ENCODE results near the gene TERB2. TPM values are rescaled to one million over a fixed set of nuclear protein-coding genes. Genes with fewer than 3 reads are reported as not detected.
"Not testable (repeated sequence)": the region's sequence is repeated elsewhere in the genome, so short reads cannot be mapped to it uniquely, and the experiment has no call there.

The TERB2 gene
- not detected in 2 replicates for total RNA-seq
- long read RNA-seq: 0 reads

GRCh38 chr15:44956388-44956787, at the start of gene TERB2:
TERB2 (plus strand) TSS chr15:44956687; CDS start chr15:44956719, 32 bp downstream.
- no peak for DNase-seq (ENCODE audit: extremely low spot score, unreplicated experiment)
- no peaks in the 10 kb centered on the region for H3K9me3 Mint-ChIP-seq (ENCODE audit: unreplicated experiment)
- H3K4me3 Mint-ChIP-seq (ENCODE audit: unreplicated experiment): no peak within 1 kb of the TSS
- no peaks in the 10 kb centered on the region for H3K36me3 Mint-ChIP-seq (ENCODE audit: unreplicated experiment)
- H3K27ac Mint-ChIP-seq (ENCODE audit: unreplicated experiment): no peak within 1 kb of the TSS
- H3K4me1 Mint-ChIP-seq (ENCODE audit: unreplicated experiment): no peaks in the 10 kb centered on the region
- peaks cover 13% of the 10 kb centered on the region for H3K27me3 Mint-ChIP-seq (ENCODE audit: unreplicated experiment)
- TF ChIP-seq CTCF (IDR thresholded peaks at IDR 0.05): no peak

- Mint-ChIP-seq H3K4me1 (ENCODE audit: unreplicated experiment) (no peaks in the 10 kb centered on the region), H3K36me3 (ENCODE audit: unreplicated experiment) (no peaks in the 10 kb centered on the region), H3K4me3 (ENCODE audit: unreplicated experiment) (no peak overlapping the region), H3K27me3 (ENCODE audit: unreplicated experiment) (peaks cover 12% of the 10 kb centered on the region), H3K27ac (ENCODE audit: unreplicated experiment) (no peak overlapping the region), H3K9me3 (ENCODE audit: unreplicated experiment) (no peaks in the 10 kb centered on the region)
- TF ChIP-seq CTCF (IDR thresholded peaks at IDR 0.05): no peak
- DNase-seq (ENCODE audit: extremely low spot score, unreplicated experiment): no peak
Observed at GRCh38 chr15:44909423-44909822, 47.1 kb upstream of the TERB2 start.

- no peak overlapping the region for H3K4me3 Mint-ChIP-seq (ENCODE audit: unreplicated experiment)
- no peaks in the 10 kb centered on the region for H3K36me3 Mint-ChIP-seq (ENCODE audit: unreplicated experiment)
- DNase-seq (ENCODE audit: extremely low spot score, unreplicated experiment): no peak
- no peaks in the 10 kb centered on the region for H3K9me3 Mint-ChIP-seq (ENCODE audit: unreplicated experiment)
- no peaks in the 10 kb centered on the region for H3K4me1 Mint-ChIP-seq (ENCODE audit: unreplicated experiment)
- no peak overlapping the region for H3K27ac Mint-ChIP-seq (ENCODE audit: unreplicated experiment)
- peaks cover 11% of the 10 kb centered on the region for H3K27me3 Mint-ChIP-seq (ENCODE audit: unreplicated experiment)
- TF ChIP-seq CTCF (IDR thresholded peaks at IDR 0.05): no peak
Observed at GRCh38 chr15:44910981-44911625, 45.4 kb upstream of the TERB2 start.

- not testable (repeated sequence) for H3K9me3 Mint-ChIP-seq (ENCODE audit: unreplicated experiment); H3K4me3 Mint-ChIP-seq (ENCODE audit: unreplicated experiment); H3K27ac Mint-ChIP-seq (ENCODE audit: unreplicated experiment); DNase-seq (ENCODE audit: extremely low spot score, unreplicated experiment); H3K4me1 Mint-ChIP-seq (ENCODE audit: unreplicated experiment); H3K36me3 Mint-ChIP-seq (ENCODE audit: unreplicated experiment)
- peaks cover 14% of the 10 kb centered on the region for H3K27me3 Mint-ChIP-seq (ENCODE audit: unreplicated experiment)
Observed at GRCh38 chr15:44912186-44912585, 44.3 kb upstream of the TERB2 start.

- not testable (repeated sequence) for H3K27ac Mint-ChIP-seq (ENCODE audit: unreplicated experiment); H3K4me1 Mint-ChIP-seq (ENCODE audit: unreplicated experiment); H3K36me3 Mint-ChIP-seq (ENCODE audit: unreplicated experiment); H3K4me3 Mint-ChIP-seq (ENCODE audit: unreplicated experiment); DNase-seq (ENCODE audit: extremely low spot score, unreplicated experiment); H3K9me3 Mint-ChIP-seq (ENCODE audit: unreplicated experiment)
- H3K27me3 Mint-ChIP-seq (ENCODE audit: unreplicated experiment): peaks cover 16% of the 10 kb centered on the region
Observed at GRCh38 chr15:44912974-44913448, 43.5 kb upstream of the TERB2 start.

GRCh38 chr15:44918136-44918535, 38.4 kb upstream of the TERB2 start:
- no peak overlapping the region for H3K27ac Mint-ChIP-seq (ENCODE audit: unreplicated experiment)
- DNase-seq (ENCODE audit: extremely low spot score, unreplicated experiment): no peak
- no peaks in the 10 kb centered on the region for H3K9me3 Mint-ChIP-seq (ENCODE audit: unreplicated experiment)
- peaks cover 15% of the 10 kb centered on the region for H3K27me3 Mint-ChIP-seq (ENCODE audit: unreplicated experiment)
- no peaks in the 10 kb centered on the region for H3K36me3 Mint-ChIP-seq (ENCODE audit: unreplicated experiment)
- TF ChIP-seq CTCF (IDR thresholded peaks at IDR 0.05): no peak
- no peaks in the 10 kb centered on the region for H3K4me1 Mint-ChIP-seq (ENCODE audit: unreplicated experiment)
- no peak overlapping the region for H3K4me3 Mint-ChIP-seq (ENCODE audit: unreplicated experiment)

- not testable (repeated sequence) for H3K9me3 Mint-ChIP-seq (ENCODE audit: unreplicated experiment); DNase-seq (ENCODE audit: extremely low spot score, unreplicated experiment); H3K27ac Mint-ChIP-seq (ENCODE audit: unreplicated experiment); H3K4me3 Mint-ChIP-seq (ENCODE audit: unreplicated experiment); H3K36me3 Mint-ChIP-seq (ENCODE audit: unreplicated experiment); H3K4me1 Mint-ChIP-seq (ENCODE audit: unreplicated experiment)
- H3K27me3 Mint-ChIP-seq (ENCODE audit: unreplicated experiment): peaks cover 26% of the 10 kb centered on the region
Observed at GRCh38 chr15:44928658-44929057, 27.8 kb upstream of the TERB2 start.

- H3K27ac Mint-ChIP-seq (ENCODE audit: unreplicated experiment); H3K4me1 Mint-ChIP-seq (ENCODE audit: unreplicated experiment); DNase-seq (ENCODE audit: extremely low spot score, unreplicated experiment); H3K4me3 Mint-ChIP-seq (ENCODE audit: unreplicated experiment); H3K9me3 Mint-ChIP-seq (ENCODE audit: unreplicated experiment); H3K36me3 Mint-ChIP-seq (ENCODE audit: unreplicated experiment): not testable (repeated sequence)
- peaks cover 22% of the 10 kb centered on the region for H3K27me3 Mint-ChIP-seq (ENCODE audit: unreplicated experiment)
Observed at GRCh38 chr15:44930283-44930682, 26.2 kb upstream of the TERB2 start.

- DNase-seq (ENCODE audit: extremely low spot score, unreplicated experiment); H3K4me3 Mint-ChIP-seq (ENCODE audit: unreplicated experiment); H3K9me3 Mint-ChIP-seq (ENCODE audit: unreplicated experiment); H3K4me1 Mint-ChIP-seq (ENCODE audit: unreplicated experiment); H3K27ac Mint-ChIP-seq (ENCODE audit: unreplicated experiment); H3K36me3 Mint-ChIP-seq (ENCODE audit: unreplicated experiment): not testable (repeated sequence)
- peaks cover 24% of the 10 kb centered on the region for H3K27me3 Mint-ChIP-seq (ENCODE audit: unreplicated experiment)
Observed at GRCh38 chr15:44958302-44958701, 1.8 kb downstream of the TERB2 start.
